ENCODE data around the gene DAG1. TPM values are rescaled to one million over a fixed set of nuclear protein-coding genes. Genes with fewer than 3 reads are reported as not detected.
A peak's percentile ranks its signal among the peaks of the same experiment; 100 is the strongest.

Gene DAG1
- total RNA-seq, 1 donor from 2014 or later: 88.2 TPM

GRCh38 chr3:49454898-49455681 lies 15.0 kb upstream of the DAG1 start:
- ATAC-seq (peak; percentile 40), DNase-seq (no peak)
- Histone ChIP-seq H3K27me3 (no peaks in the 10 kb centered on the region), H3K27ac (no peak overlapping the region), H3K9me3 (no peaks in the 10 kb centered on the region), H3K36me3 (no peaks in the 10 kb centered on the region), H3K4me3 (no peak overlapping the region), H3K4me1 (peaks cover 4% of the 10 kb centered on the region)
- intact Hi-C loops (cut with DNase I): no loop called here
- no peak for TF ChIP-seq CTCF (IDR thresholded peaks at IDR 0.05)

- no peak for TF ChIP-seq CTCF (IDR thresholded peaks at IDR 0.05)
- no peaks in the 10 kb centered on the region for H3K9me3 ChIP-seq
- no peaks in the 10 kb centered on the region for H3K36me3 ChIP-seq
- H3K4me1 ChIP-seq: peaks cover 7% of the 10 kb centered on the region
- DNase-seq (no peak), ATAC-seq (no peak)
- H3K4me3 ChIP-seq: no peak overlapping the region
- H3K27ac ChIP-seq: no peak overlapping the region
- H3K27me3 ChIP-seq: no peaks in the 10 kb centered on the region
- intact Hi-C loops (cut with DNase I): no loop called here
These were observed 13.6 kb upstream of the DAG1 start for GRCh38 chr3:49456466-49456865.

GRCh38 chr3:49460188-49460890 lies 9.7 kb upstream of the DAG1 start:
- intact Hi-C loops (cut with DNase I): no loop called here
- no peak for ATAC-seq
- DNase-seq: no peak
- Histone ChIP-seq H3K27ac (no peak overlapping the region), H3K27me3 (no peaks in the 10 kb centered on the region), H3K9me3 (no peaks in the 10 kb centered on the region), H3K36me3 (no peaks in the 10 kb centered on the region), H3K4me3 (no peak overlapping the region), H3K4me1 (peaks cover 8% of the 10 kb centered on the region)
- no peak for TF ChIP-seq CTCF (IDR thresholded peaks at IDR 0.05)

GRCh38 chr3:49460956-49461355 lies 9.1 kb upstream of the DAG1 start:
- Histone ChIP-seq H3K36me3 (no peaks in the 10 kb centered on the region), H3K9me3 (no peaks in the 10 kb centered on the region), H3K27me3 (no peaks in the 10 kb centered on the region), H3K27ac (no peak overlapping the region), H3K4me3 (no peak overlapping the region), H3K4me1 (peaks cover 8% of the 10 kb centered on the region)
- TF ChIP-seq CTCF (IDR thresholded peaks at IDR 0.05): no peak
- no peak for ATAC-seq
- no peak for DNase-seq
- intact Hi-C loops (cut with DNase I): no loop called here

- peak; percentile 40 for ATAC-seq
- no peaks in the 10 kb centered on the region for H3K27me3 ChIP-seq
- TF ChIP-seq CTCF (IDR thresholded peaks at IDR 0.05): no peak
- intact Hi-C loops (cut with DNase I): no loop called here
- H3K4me1 ChIP-seq: peaks cover 8% of the 10 kb centered on the region
- DNase-seq: no peak
- H3K36me3 ChIP-seq: no peaks in the 10 kb centered on the region
- H3K9me3 ChIP-seq: no peaks in the 10 kb centered on the region
- H3K4me3 ChIP-seq: no peak overlapping the region
- H3K27ac ChIP-seq: peak overlapping the region; percentile 55
These were observed 8.5 kb upstream of the DAG1 start for GRCh38 chr3:49461443-49462171.
